ENCODE results near the gene RNF5.

Gene RNF5

GRCh38 chr6:32166411-32167061 lies 11.7 kb upstream of the RNF5 start:
- Histone ChIP-seq H3K4me2 (ENCODE audit: low read length) (no peak overlapping the region), H3K9me2 (replicated peaks; ENCODE audit: control insufficient read depth, low read length) (no peaks in the 10 kb centered on the region), H3K27me3 (ENCODE audit: control insufficient read depth, low read length) (no peaks in the 10 kb centered on the region), H4K20me1 (ENCODE audit: control insufficient read depth, insufficient read depth, low read depth, low read length) (no peaks in the 10 kb centered on the region), H3K36me3 (ENCODE audit: control insufficient read depth, low read length) (peaks cover 48% of the 10 kb centered on the region), H3K4me3 (ENCODE audit: low read length) (no peak overlapping the region), H3K9me3 (ENCODE audit: control insufficient read depth, insufficient read depth, low read length) (no peaks in the 10 kb centered on the region), H3K79me2 (ENCODE audit: control insufficient read depth, low read length) (no peaks in the 10 kb centered on the region), H3F3A (ENCODE audit: control insufficient read depth, insufficient read depth) (no peaks in the 10 kb centered on the region), H3K4me1 (ENCODE audit: control insufficient read depth, low read length) (peaks cover 10% of the 10 kb centered on the region), H3K27ac (ENCODE audit: low read depth, low read length) (no peak overlapping the region)
- TF ChIP-seq EZH2phosphoT487 (IDR thresholded peaks at IDR 0.05; ENCODE audit: borderline replicate concordance, low read length) = no peak
- peak; percentile 26 for TF ChIP-seq CTCF (IDR thresholded peaks at IDR 0.05; ENCODE audit: low read depth, low read length, poor library complexity, severe bottlenecking)

GRCh38 chr6:32167154-32167760 lies 10.9 kb upstream of the RNF5 start:
- Histone ChIP-seq H3K36me3 (ENCODE audit: control insufficient read depth, low read length) (peaks cover 48% of the 10 kb centered on the region), H3K27me3 (ENCODE audit: control insufficient read depth, low read length) (no peaks in the 10 kb centered on the region), H4K20me1 (ENCODE audit: control insufficient read depth, insufficient read depth, low read depth, low read length) (no peaks in the 10 kb centered on the region), H3K4me1 (ENCODE audit: control insufficient read depth, low read length) (peaks cover 10% of the 10 kb centered on the region), H3K4me2 (ENCODE audit: low read length) (no peak overlapping the region), H3K79me2 (ENCODE audit: control insufficient read depth, low read length) (no peaks in the 10 kb centered on the region), H3K9me3 (ENCODE audit: control insufficient read depth, insufficient read depth, low read length) (no peaks in the 10 kb centered on the region), H3K4me3 (ENCODE audit: low read length) (no peak overlapping the region), H3F3A (ENCODE audit: control insufficient read depth, insufficient read depth) (peaks cover under 1% of the 10 kb centered on the region; the same call in 1 of the 2 replicates), H3K9me2 (replicated peaks; ENCODE audit: control insufficient read depth, low read length) (no peaks in the 10 kb centered on the region), H3K27ac (ENCODE audit: low read depth, low read length) (no peak overlapping the region)
- TF ChIP-seq EZH2phosphoT487 (IDR thresholded peaks at IDR 0.05; ENCODE audit: borderline replicate concordance, low read length) (no peak), CTCF (IDR thresholded peaks at IDR 0.05; ENCODE audit: low read depth, low read length, poor library complexity, severe bottlenecking) (no peak)

DNA sequence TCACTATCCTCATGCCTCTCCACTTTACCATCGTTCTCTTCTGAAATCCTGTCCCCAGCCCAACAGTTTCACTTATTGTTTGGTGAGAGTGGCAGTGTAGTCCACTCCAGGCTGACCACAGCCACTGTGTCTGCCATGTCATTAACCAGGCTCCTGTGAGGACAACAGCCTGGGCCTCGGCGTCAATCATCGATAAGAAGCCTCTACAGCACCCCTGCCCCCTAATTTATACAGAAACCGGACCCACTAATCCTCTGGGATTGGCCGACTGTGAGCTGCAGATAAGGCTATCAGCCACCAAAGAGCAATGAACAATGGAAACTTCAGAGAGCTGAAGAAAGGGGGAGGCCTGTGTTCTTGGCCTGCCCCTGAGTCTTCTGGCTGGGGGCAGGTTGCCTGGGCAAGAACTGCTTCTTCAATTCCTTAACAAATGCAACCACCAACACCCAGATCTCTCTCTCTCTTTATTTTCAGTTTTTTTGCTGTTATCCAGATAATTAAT lies 10.4 kb upstream of the RNF5 start:
- Histone ChIP-seq H3K9me3 (ENCODE audit: control insufficient read depth, insufficient read depth, low read length) (no peaks in the 10 kb centered on the region), H3K36me3 (ENCODE audit: control insufficient read depth, low read length) (peaks cover 44% of the 10 kb centered on the region), H3K27ac (ENCODE audit: low read depth, low read length) (no peak overlapping the region), H3F3A (ENCODE audit: control insufficient read depth, insufficient read depth) (peaks cover 4% of the 10 kb centered on the region; the same call in 1 of the 2 replicates), H3K4me3 (ENCODE audit: low read length) (no peak overlapping the region), H3K9me2 (replicated peaks; ENCODE audit: control insufficient read depth, low read length) (no peaks in the 10 kb centered on the region), H3K4me2 (ENCODE audit: low read length) (no peak overlapping the region), H3K4me1 (ENCODE audit: control insufficient read depth, low read length) (peaks cover 12% of the 10 kb centered on the region), H4K20me1 (ENCODE audit: control insufficient read depth, insufficient read depth, low read depth, low read length) (no peaks in the 10 kb centered on the region), H3K79me2 (ENCODE audit: control insufficient read depth, low read length) (no peaks in the 10 kb centered on the region), H3K27me3 (ENCODE audit: control insufficient read depth, low read length) (no peaks in the 10 kb centered on the region)
- TF ChIP-seq EZH2phosphoT487 (IDR thresholded peaks at IDR 0.05; ENCODE audit: borderline replicate concordance, low read length) (no peak), CTCF (IDR thresholded peaks at IDR 0.05; ENCODE audit: low read depth, low read length, poor library complexity, severe bottlenecking) (no peak)
